Right atrium auricular region (tissue), 2 donors: Measurements from ENCODE around the gene NME2. TPM values are rescaled to one million over a fixed set of nuclear protein-coding genes. Genes with fewer than 3 reads are reported as not detected.

Experiments used
- DNase-seq: peaks from one replicate; pipeline ENCODE4 v3.0.0-alpha.2; 2019; ENCODE audit warnings: low spot score
- H3K27ac ChIP-seq, 2 donors: fragments of 200-600 bp; sonication (generic); 1 replicate in 1 of 2; 2 replicates in 1 of 2; pipeline ENCODE4 v1.5.1; 2016 to 2019
- H3K27me3 ChIP-seq, 2 donors: fragments of 200-600 bp; sonication (generic); one replicate each; pipeline versions ENCODE4 v1.5.1 to v1.6.0; 2017 to 2019
- H3K36me3 ChIP-seq: fragments of 200-600 bp; sonication (generic); one replicate; pipeline ENCODE4 v1.5.1; 2016
- H3K4me1 ChIP-seq, 2 donors: fragments of 200-600 bp; sonication (generic); one replicate each; pipeline versions ENCODE4 v1.5.1 to v1.6.0; 2017 to 2019
- H3K4me3 ChIP-seq, 2 donors: fragments of 200-600 bp; sonication (generic); 1 replicate in 1 of 2; 2 replicates in 1 of 2; pipeline ENCODE4 v1.5.1; 2017 to 2019; ENCODE audit warnings: mild to moderate bottlenecking in 1 of 2, moderate library complexity in 1 of 2
- H3K9me3 ChIP-seq, 2 donors: fragments of 200-600 bp; sonication (generic); one replicate each; pipeline ENCODE4 v1.5.1; 2019
- CTCF ChIP-seq, 2 donors: fragments of 200-600 bp; sonication (generic); IDR thresholded peaks; one replicate each; pipeline ENCODE4 v1.5.1; 2019; ENCODE audit warnings: antibody characterized with exemption in 2 of 2
- total RNA-seq, 2 donors: library from RNA; depleted of rRNA; stranded (reverse); fragments of >200 nt; gene quantifications; one replicate each; pipeline ENCODE4 v1.1.0, GENCODE V29; 2016

Gene NME2
- total RNA-seq, 2 donors from 2014 or later = 290 to 306 TPM

GRCh38 chr17:51185763-51186332, 19.6 kb downstream of the NME2 start:
- Histone ChIP-seq H3K4me1 (no peaks in the 10 kb centered on the region), H3K4me3 (no peak overlapping the region), H3K9me3 (no peaks in the 10 kb centered on the region), H3K27me3 (no peaks in the 10 kb centered on the region), H3K36me3 (peaks cover 49% of the 10 kb centered on the region), H3K27ac (no peak overlapping the region)
- no peak for TF ChIP-seq CTCF (IDR thresholded peaks at IDR 0.05)
- DNase-seq = no peak

DNA sequence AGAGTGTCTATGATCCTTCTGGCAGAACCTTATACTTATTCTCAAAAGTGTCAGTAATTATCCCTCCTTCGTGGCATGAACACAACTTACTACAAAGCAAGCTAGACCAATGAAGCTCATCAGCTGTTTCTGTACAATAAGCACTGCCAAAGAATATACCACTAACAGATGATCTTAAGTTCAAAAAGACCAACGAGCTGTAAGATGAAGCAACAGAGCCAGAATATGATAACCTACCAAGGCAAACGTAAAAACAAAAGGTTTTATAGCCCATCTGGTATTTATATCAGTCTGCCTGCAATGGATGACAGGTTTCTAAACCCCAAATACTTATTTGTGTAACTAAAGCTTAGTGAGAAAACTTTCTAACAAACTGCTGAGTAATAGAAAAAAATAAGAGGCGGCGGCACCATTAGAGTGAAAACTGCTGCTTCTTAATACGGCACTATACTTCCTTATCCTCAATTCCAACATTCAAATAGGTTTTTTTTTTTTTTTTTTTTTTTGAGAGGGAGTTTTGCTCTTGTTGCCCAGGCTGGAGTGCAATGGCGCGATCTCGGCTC, 22.1 kb downstream of the NME2 start:
- no peaks in the 10 kb centered on the region for H3K4me1 ChIP-seq
- DNase-seq = no peak
- H3K27ac ChIP-seq = no peak overlapping the region
- peaks cover 52% of the 10 kb centered on the region for H3K36me3 ChIP-seq
- H3K9me3 ChIP-seq = no peaks in the 10 kb centered on the region
- H3K4me3 ChIP-seq = no peak overlapping the region
- H3K27me3 ChIP-seq = no peaks in the 10 kb centered on the region
- no peak for TF ChIP-seq CTCF (IDR thresholded peaks at IDR 0.05)

DNA sequence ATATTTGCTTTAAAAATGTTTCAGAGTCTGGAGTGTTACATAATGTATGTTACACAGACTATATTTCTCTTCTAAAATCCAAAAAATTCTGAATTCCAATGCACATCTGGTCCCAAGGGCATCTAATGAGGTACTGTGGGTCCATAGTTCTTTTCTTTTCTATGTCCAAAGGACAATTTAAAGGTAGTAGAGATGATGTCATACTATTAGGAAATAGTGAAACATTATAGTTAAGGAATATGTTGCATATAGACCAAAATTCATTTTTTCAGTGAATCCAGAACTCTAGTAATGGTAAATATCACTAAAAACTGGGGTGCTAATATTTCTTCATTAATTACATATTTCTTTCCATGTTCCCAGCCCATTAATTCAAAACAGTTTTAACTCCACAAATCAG, 23.0 kb downstream of the NME2 start:
- no peaks in the 10 kb centered on the region for H3K4me1 ChIP-seq
- no peak overlapping the region for H3K27ac ChIP-seq
- H3K9me3 ChIP-seq = no peaks in the 10 kb centered on the region
- no peak for TF ChIP-seq CTCF (IDR thresholded peaks at IDR 0.05)
- no peaks in the 10 kb centered on the region for H3K27me3 ChIP-seq
- no peak for DNase-seq
- H3K36me3 ChIP-seq = peaks cover 54% of the 10 kb centered on the region
- no peak overlapping the region for H3K4me3 ChIP-seq

- Histone ChIP-seq H3K36me3 (peaks cover 58% of the 10 kb centered on the region), H3K4me3 (no peak overlapping the region), H3K9me3 (no peaks in the 10 kb centered on the region), H3K27me3 (no peaks in the 10 kb centered on the region), H3K27ac (no peak overlapping the region), H3K4me1 (no peaks in the 10 kb centered on the region)
- TF ChIP-seq CTCF (IDR thresholded peaks at IDR 0.05) = no peak
- DNase-seq = no peak
Measured at GRCh38 chr17:51189628-51190027, 23.4 kb downstream of the NME2 start.

DNA sequence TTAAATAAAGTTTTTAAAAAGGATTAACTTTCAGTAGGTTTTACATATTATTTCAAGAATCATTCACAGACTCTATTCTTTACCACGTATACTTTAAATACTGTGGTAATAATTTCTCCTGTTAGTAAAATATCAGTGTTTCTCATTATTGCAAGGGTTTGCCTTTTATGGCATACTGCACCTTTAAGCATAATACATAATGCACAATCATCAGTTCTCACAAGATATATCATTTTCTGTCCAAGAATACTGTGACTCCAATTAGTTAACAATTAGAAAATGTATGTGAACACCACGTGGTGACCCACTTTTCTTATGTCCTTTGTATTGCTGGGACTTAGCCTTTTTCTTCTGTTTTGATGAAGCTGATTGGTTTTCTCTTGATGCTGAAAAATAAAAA, 25.7 kb downstream of the NME2 start:
- Histone ChIP-seq H3K4me3 (no peak overlapping the region), H3K36me3 (peaks cover 57% of the 10 kb centered on the region), H3K27me3 (no peaks in the 10 kb centered on the region), H3K9me3 (no peaks in the 10 kb centered on the region), H3K4me1 (no peaks in the 10 kb centered on the region), H3K27ac (no peak overlapping the region)
- no peak for TF ChIP-seq CTCF (IDR thresholded peaks at IDR 0.05)
- DNase-seq = no peak

- Histone ChIP-seq H3K36me3 (peaks cover 70% of the 10 kb centered on the region), H3K27me3 (no peaks in the 10 kb centered on the region), H3K27ac (no peak overlapping the region), H3K4me1 (no peaks in the 10 kb centered on the region), H3K9me3 (no peaks in the 10 kb centered on the region), H3K4me3 (no peak overlapping the region)
- DNase-seq = no peak
- no peak for TF ChIP-seq CTCF (IDR thresholded peaks at IDR 0.05)
Measured at GRCh38 chr17:51197754-51198153, 31.5 kb downstream of the NME2 start.
